Measurements from ENCODE around the gene PTPRT.

DNA sequence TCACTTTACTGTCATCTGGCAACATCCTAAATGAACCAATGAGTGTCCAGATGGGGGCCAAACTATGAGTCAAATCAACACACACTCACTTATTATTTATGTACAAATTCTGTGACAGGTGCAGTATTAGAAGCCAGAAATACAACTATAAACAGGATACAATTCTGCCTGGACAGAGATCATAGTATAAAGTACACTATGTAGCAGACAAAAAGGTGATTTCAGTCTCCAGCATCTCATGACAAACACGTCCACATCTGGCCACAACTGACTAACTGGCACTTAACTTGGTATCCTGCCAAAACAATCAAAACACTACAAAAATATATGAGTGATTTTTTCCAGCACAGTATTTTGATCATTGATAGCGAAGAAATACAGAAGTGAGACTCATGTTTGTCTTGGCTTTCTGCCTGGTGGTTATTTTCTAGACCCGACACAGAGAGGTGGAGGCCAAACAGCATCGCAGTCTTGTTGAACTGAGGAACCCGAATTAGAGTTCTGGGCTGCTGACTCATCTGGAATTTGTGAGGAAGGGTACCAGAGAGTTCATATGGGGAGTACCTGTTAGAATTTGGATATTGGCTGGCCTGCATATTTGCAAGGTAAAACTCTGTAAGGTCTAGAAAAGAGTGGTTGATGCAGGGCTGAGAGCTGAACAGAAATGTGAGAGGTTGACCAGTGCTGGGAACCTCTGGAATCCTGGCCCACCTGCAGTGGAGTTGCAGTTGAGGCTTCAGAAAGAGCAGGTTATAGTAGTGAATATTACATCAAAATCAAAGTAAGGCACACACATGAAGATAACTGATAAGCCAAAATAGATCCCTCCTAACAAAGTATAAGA, 475.2 kb downstream of the PTPRT start:
- no peak for TF ChIP-seq POLR2A (IDR thresholded peaks at IDR 0.05; ENCODE audit: low read depth, low read length)
- no peak for TF ChIP-seq POLR2AphosphoS5 (IDR thresholded peaks at IDR 0.05; ENCODE audit: low read depth, low read length)
- TF ChIP-seq TAF1 (IDR thresholded peaks at IDR 0.05; ENCODE audit: borderline replicate concordance, low read depth, low read length) = no peak

All from GM12892 (cell line).